HG02884 (cell line): ENCODE measurements around the gene TARBP1.
A peak's percentile ranks its signal among the peaks of the same experiment; 100 is the strongest.

Experiments used
- ATAC-seq: cut with Tn5 transposase; IDR thresholded peaks from one replicate; pipeline ENCODE4 v1.9.1; 2021; ENCODE audit warnings: mild to moderate bottlenecking, moderate library complexity; ENCODE audit not compliant: unreplicated experiment

The TARBP1 gene

GRCh38 chr1:234484991-234485739 lies 6.2 kb upstream of the TARBP1 start:
- ATAC-seq = no peak

- no peak for ATAC-seq
Observed at GRCh38 chr1:234484218-234484617, 5.2 kb upstream of the TARBP1 start.

GRCh38 chr1:234481771-234482170 lies 2.8 kb upstream of the TARBP1 start:
- no peak for ATAC-seq

GRCh38 chr1:234479866-234480265 lies 887 bp upstream of the TARBP1 start:
- ATAC-seq = no peak

GRCh38 chr1:234479310-234479559 lies 256 bp upstream of the TARBP1 start:
- no peak for ATAC-seq

- peak; percentile 58 for ATAC-seq
Observed at GRCh38 chr1:234478152-234478480, 863 bp downstream of the TARBP1 start.

GRCh38 chr1:234477386-234478151 lies 1.4 kb downstream of the TARBP1 start:
- ATAC-seq = no peak

GRCh38 chr1:234476172-234476571 lies 2.8 kb downstream of the TARBP1 start:
- ATAC-seq = no peak

GRCh38 chr1:234475167-234475793 lies 3.7 kb downstream of the TARBP1 start:
- no peak for ATAC-seq

GRCh38 chr1:234474375-234474774 lies 4.6 kb downstream of the TARBP1 start:
- no peak for ATAC-seq

GRCh38 chr1:234473118-234473517 lies 5.9 kb downstream of the TARBP1 start:
- ATAC-seq = no peak

- ATAC-seq = no peak
Observed at GRCh38 chr1:234469376-234469775, 9.6 kb downstream of the TARBP1 start.

- no peak for ATAC-seq
Observed at GRCh38 chr1:234468580-234468979, 10.4 kb downstream of the TARBP1 start.

GRCh38 chr1:234467821-234468220 lies 11.2 kb downstream of the TARBP1 start:
- no peak for ATAC-seq

- ATAC-seq = no peak
Observed at GRCh38 chr1:234466945-234467344, 12.0 kb downstream of the TARBP1 start.

GRCh38 chr1:234463749-234464148 lies 15.2 kb downstream of the TARBP1 start:
- no peak for ATAC-seq

GRCh38 chr1:234460652-234461051 lies 18.3 kb downstream of the TARBP1 start:
- no peak for ATAC-seq

GRCh38 chr1:234458352-234459017 lies 20.5 kb downstream of the TARBP1 start:
- ATAC-seq = no peak

GRCh38 chr1:234454926-234455325 lies 24.1 kb downstream of the TARBP1 start:
- ATAC-seq = no peak

- ATAC-seq = no peak
Observed at GRCh38 chr1:234452406-234452965, 26.5 kb downstream of the TARBP1 start.

- ATAC-seq = no peak
Observed at GRCh38 chr1:234440348-234440747, 38.6 kb downstream of the TARBP1 start.
